WTC11 (cell line): ENCODE data around the gene SVOPL.

Experiments
- CBFB ChIP-seq: sonication (generic); formaldehyde crosslinking; IDR thresholded peaks from 2 replicates; pipeline ENCODE4 v1.8.1; 2022; ENCODE audit warnings: mild to moderate bottlenecking, low read depth, missing genetic modification reagents
- CREB1 ChIP-seq: sonication (generic); formaldehyde crosslinking; IDR thresholded peaks from 2 replicates; pipeline ENCODE4 v1.8.0; 2023; ENCODE audit warnings: mild to moderate bottlenecking, missing genetic modification reagents
- CTCF ChIP-seq: fragments of 200-600 bp; IDR thresholded peaks from 2 replicates; pipeline ENCODE4 v1.8.0; 2022; ENCODE audit warnings: antibody characterized with exemption
- USF2 ChIP-seq: sonication (generic); formaldehyde crosslinking; IDR thresholded peaks from 2 replicates; pipeline ENCODE4 v1.8.1; 2023; ENCODE audit warnings: mild to moderate bottlenecking, missing genetic modification reagents, moderate library complexity
- ZNF121 ChIP-seq: sonication (generic); formaldehyde crosslinking; IDR thresholded peaks from 2 replicates; pipeline ENCODE4 v1.8.0; 2023; ENCODE audit warnings: missing genetic modification reagents

GRCh38 chr7:138738114-138738513 lies 37.0 kb upstream of the SVOPL start:
- TF ChIP-seq CBFB (CRISPR knock-in tag): no peak
- TF ChIP-seq CTCF: no peak
- no peak for TF ChIP-seq ZNF121 (CRISPR knock-in tag)
- no peak for TF ChIP-seq CREB1 (CRISPR knock-in tag)
- no peak for TF ChIP-seq USF2 (CRISPR knock-in tag)
